SK-N-SH treated with all-trans-retinoic acid at 6 μM for 48 hours (cell line): ENCODE measurements around the gene SASH1.

Experiments used
- ATAC-seq: fragments of 200-7000 bp; cut with Tn5 transposase; 3 replicates; pipeline ENCODE4 v1.9.1; 2020; ENCODE audit warnings: mild to moderate bottlenecking, moderate library complexity
- ARNTL ChIP-seq: fragments of 450-650 bp; formaldehyde crosslinking; IDR thresholded peaks from 2 replicates; pipeline ENCODE4 v1.5.0; 2020; ENCODE audit warnings: low read depth, mild to moderate bottlenecking, moderate library complexity, borderline replicate concordance
- CREB5 ChIP-seq: fragments of 250-450 bp; sonication (Bioruptor Pico); IDR thresholded peaks from 2 replicates; pipeline ENCODE4 v1.5.1; 2020; ENCODE audit warnings: low read depth, mild to moderate bottlenecking, moderate library complexity
- CSDC2 ChIP-seq: fragments of 250-450 bp; sonication (Bioruptor Pico); IDR thresholded peaks from 2 replicates; pipeline ENCODE4 v1.5.0; 2020; ENCODE audit warnings: mild to moderate bottlenecking, moderate library complexity
- ESRRG ChIP-seq: fragments of 250-450 bp; sonication (Bioruptor Pico); IDR thresholded peaks from 2 replicates; pipeline ENCODE4 v1.6.1; 2021; ENCODE audit warnings: mild to moderate bottlenecking
- GLIS3 ChIP-seq: fragments of 250-450 bp; sonication (Bioruptor Pico); IDR thresholded peaks from 2 replicates; pipeline ENCODE4 v1.5.0; 2020; ENCODE audit warnings: mild to moderate bottlenecking, moderate library complexity
- PATZ1 ChIP-seq: fragments of 250-450 bp; sonication (Bioruptor Pico); IDR thresholded peaks from 2 replicates; pipeline ENCODE4 v1.8.0; 2020; ENCODE audit warnings: mild to moderate bottlenecking, moderate library complexity, borderline replicate concordance
- POU6F1 ChIP-seq: fragments of 250-450 bp; sonication (Bioruptor Pico); IDR thresholded peaks from 2 replicates; pipeline ENCODE4 v1.8.0; 2021; ENCODE audit warnings: low read depth, mild to moderate bottlenecking, moderate library complexity, borderline replicate concordance
- PPARA ChIP-seq: fragments of 250-450 bp; sonication (Bioruptor Pico); IDR thresholded peaks from 2 replicates; pipeline ENCODE4 v1.5.0; 2020; ENCODE audit warnings: mild to moderate bottlenecking, borderline replicate concordance
- SNAI2 ChIP-seq: fragments of 250-450 bp; sonication (Bioruptor Pico); IDR thresholded peaks from 2 replicates; pipeline ENCODE4 v1.5.0; 2020; ENCODE audit warnings: mild to moderate bottlenecking, moderate library complexity
- TCF4 ChIP-seq: fragments of 250-450 bp; sonication (Bioruptor Pico); IDR thresholded peaks from 2 replicates; pipeline ENCODE4 v1.8.0; 2021; ENCODE audit warnings: mild to moderate bottlenecking, moderate library complexity, borderline replicate concordance
- TOX ChIP-seq: fragments of 250-450 bp; sonication (Bioruptor Pico); IDR thresholded peaks from 2 replicates; pipeline ENCODE4 v1.8.0; 2021; ENCODE audit warnings: mild to moderate bottlenecking, moderate library complexity, borderline replicate concordance
- TSHZ2 ChIP-seq: fragments of 250-450 bp; sonication (Bioruptor Pico); IDR thresholded peaks from 2 replicates; pipeline ENCODE4 v1.5.0; 2020; ENCODE audit warnings: mild to moderate bottlenecking, moderate library complexity
- ZC3H10 ChIP-seq: fragments of 250-450 bp; sonication (Bioruptor Pico); IDR thresholded peaks from 2 replicates; pipeline ENCODE4 v1.5.1; 2021; ENCODE audit warnings: mild to moderate bottlenecking, moderate library complexity
- ZFP3 ChIP-seq: fragments of 250-450 bp; sonication (Bioruptor Pico); IDR thresholded peaks from 2 replicates; pipeline ENCODE4 v1.5.0; 2020; ENCODE audit warnings: mild to moderate bottlenecking, moderate library complexity
- ZFP30 ChIP-seq: fragments of 450-650 bp; formaldehyde crosslinking; IDR thresholded peaks from 2 replicates; pipeline ENCODE4 v1.5.0; 2022; ENCODE audit warnings: mild to moderate bottlenecking, moderate library complexity
- ZNF565 ChIP-seq: fragments of 450-650 bp; formaldehyde crosslinking; conservative IDR thresholded peaks from 2 replicates; pipeline ENCODE4 v1.5.0; 2020; ENCODE audit warnings: low read depth, mild to moderate bottlenecking, moderate library complexity
- ZNF8 ChIP-seq: fragments of 450-650 bp; formaldehyde crosslinking; IDR thresholded peaks from 2 replicates; pipeline ENCODE4 v1.5.0; 2020; ENCODE audit warnings: mild to moderate bottlenecking, moderate library complexity

Gene SASH1

GRCh38 chr6:148494226-148494625, 151.6 kb downstream of the SASH1 start:
- ATAC-seq, result no peak
- TF ChIP-seq ZFP30, result no peak
- TF ChIP-seq ZNF565 (CRISPR knock-in tag), result no peak
- no peak for TF ChIP-seq TSHZ2 (CRISPR knock-in tag)
- no peak for TF ChIP-seq PATZ1 (CRISPR knock-in tag)
- TF ChIP-seq, all 23 proteins: peak for 0

- no peak for TF ChIP-seq ZC3H10 (CRISPR knock-in tag)
- TF ChIP-seq TOX (CRISPR knock-in tag), result no peak
- ATAC-seq, result no peak
Observed at GRCh38 chr6:148495029-148495428, 152.4 kb downstream of the SASH1 start.

GRCh38 chr6:148497257-148497656, 154.6 kb downstream of the SASH1 start:
- TF ChIP-seq ZFP30 (no peak), TOX (CRISPR knock-in tag) (peak; percentile 14; the same call in 1 of the 2 replicates), ZNF565 (CRISPR knock-in tag) (no peak), PPARA (CRISPR knock-in tag) (no peak)
- peak; percentile 72 for ATAC-seq

GRCh38 chr6:148497717-148498116, 155.1 kb downstream of the SASH1 start:
- TF ChIP-seq ARNTL (CRISPR knock-in tag) (no peak), TCF4 (no peak), CREB5 (CRISPR knock-in tag) (no peak), ZFP3 (no peak), TOX (CRISPR knock-in tag) (no peak), TSHZ2 (CRISPR knock-in tag) (no peak), ZNF565 (CRISPR knock-in tag) (no peak), SNAI2 (no peak), ZC3H10 (CRISPR knock-in tag) (no peak), ZFP30 (no peak), ESRRG (CRISPR knock-in tag) (no peak), POU6F1 (CRISPR knock-in tag) (no peak), ZNF8 (no peak), PPARA (CRISPR knock-in tag) (no peak), CSDC2 (CRISPR knock-in tag) (no peak), GLIS3 (CRISPR knock-in tag) (no peak)
- no peak for ATAC-seq
